PC-9 (cell line): Measurements from ENCODE around the gene SNRNP25. TPM values are rescaled to one million over a fixed set of nuclear protein-coding genes. Genes with fewer than 3 reads are reported as not detected.

Experiments
- BruUV-seq: library from RNA; stranded (reverse); fragments of 400-500 nt; replicated peaks from 2 replicates; lab custom pipeline; 2021; lab: Mats Ljungman, UMichigan
- CTCF ChIA-PET: fragments of 300-600 bp; sonication (Branson Sonifier 250); formaldehyde crosslinking; loops from one replicate; lab custom pipeline; 2022; ENCODE audit warnings: antibody characterized with exemption; lab: Charles Lee
- POLR2A ChIA-PET: fragments of 300-600 bp; sonication (Branson Sonifier 250); formaldehyde crosslinking; loops from one replicate; lab custom pipeline; 2022; ENCODE audit warnings: antibody characterized with exemption; ENCODE audit not compliant: unreplicated experiment; lab: Charles Lee
- DNase-seq, 2 experiments: peaks; one replicate each; pipeline versions ENCODE4 v3.0.0 to v3.0.0-alpha.2; 2015 to 2022; ENCODE audit warnings: mixed read lengths in 1 of 2
- H2AFZ ChIP-seq: fragments of 200-600 bp; sonication (generic); 2 replicates; pipeline ENCODE4 v1.8.1; 2017; ENCODE audit warnings: antibody characterized with exemption
- H3F3A ChIP-seq: fragments of 200-600 bp; sonication (generic); 2 replicates; pipeline ENCODE4 v1.8.1; 2017; ENCODE audit warnings: antibody characterized with exemption, mild to moderate bottlenecking, low read depth; ENCODE audit not compliant: insufficient read depth
- H3K27ac ChIP-seq: fragments of 200-600 bp; sonication (generic); 2 replicates; pipeline ENCODE4 v1.6.1; 2016; ENCODE audit warnings: mixed run types
- H3K27me3 ChIP-seq: fragments of 200-600 bp; sonication (generic); 2 replicates; pipeline ENCODE4 v1.6.1; 2016; ENCODE audit warnings: low read depth, mixed run types; ENCODE audit not compliant: insufficient read depth
- H3K36me3 ChIP-seq: fragments of 200-600 bp; sonication (generic); 2 replicates; pipeline ENCODE4 v1.6.1; 2016; ENCODE audit warnings: low read depth, mixed run types
- H3K4me1 ChIP-seq: fragments of 200-600 bp; sonication (generic); replicated peaks from 2 replicates; pipeline ENCODE4 v1.6.1; 2016; ENCODE audit warnings: mixed run types; ENCODE audit not compliant: insufficient read depth
- H3K4me2 ChIP-seq: fragments of 200-600 bp; sonication (generic); 2 replicates; pipeline ENCODE4 v1.6.1; 2017; ENCODE audit warnings: mixed run types
- H3K4me3 ChIP-seq: fragments of 200-600 bp; sonication (generic); 2 replicates; pipeline ENCODE4 v1.6.1; 2016; ENCODE audit warnings: mixed run types
- H3K79me2 ChIP-seq: fragments of 200-600 bp; sonication (generic); 2 replicates; pipeline ENCODE4 v1.6.1; 2017; ENCODE audit warnings: low read depth, mixed run types
- H3K9me2 ChIP-seq: fragments of 200-600 bp; sonication (generic); 2 replicates; pipeline ENCODE4 v1.8.1; 2017; ENCODE audit warnings: mild to moderate bottlenecking; ENCODE audit not compliant: insufficient read depth
- H3K9me3 ChIP-seq: fragments of 200-600 bp; sonication (generic); 2 replicates; pipeline ENCODE4 v1.8.1; 2016; ENCODE audit warnings: low read depth; ENCODE audit not compliant: insufficient read depth
- H4K20me1 ChIP-seq: fragments of 200-600 bp; sonication (generic); 2 replicates; pipeline ENCODE4 v1.8.1; 2017; ENCODE audit not compliant: insufficient read depth
- CTCF ChIP-seq: fragments of 200-600 bp; sonication (generic); conservative IDR thresholded peaks from 2 replicates; pipeline ENCODE4 v1.6.1; 2017; ENCODE audit warnings: mixed run types, antibody characterized with exemption, mild to moderate bottlenecking, moderate library complexity
- EZH2 ChIP-seq: fragments of 200-600 bp; sonication (generic); IDR thresholded peaks from 2 replicates; pipeline ENCODE4 v1.8.0; 2017; ENCODE audit warnings: antibody characterized with exemption, low read depth
- intact Hi-C: fragments of 100-400 bp; cut with micrococcal nuclease; formaldehyde crosslinking; loops from one replicate; pipeline ENCODE4 v1.10.0; 2022; ENCODE audit not compliant: unreplicated experiment
- total RNA-seq: library from RNA; stranded (reverse); gene quantifications from 2 replicates; pipeline ENCODE4 v1.2.3, GENCODE V29; 2021

Gene SNRNP25
- total RNA-seq, 1 experiment from 2014 or later: 61.4 TPM

- Histone ChIP-seq H2AFZ (no peak overlapping the region), H3K4me3 (no peak overlapping the region), H3K27ac (no peak overlapping the region), H3K4me1 (peaks cover 25% of the 10 kb centered on the region), H3F3A (peaks cover 19% of the 10 kb centered on the region; the same call in 1 of the 2 replicates), H3K9me3 (no peaks in the 10 kb centered on the region), H3K36me3 (peaks cover 4% of the 10 kb centered on the region), H4K20me1 (no peaks in the 10 kb centered on the region), H3K79me2 (no peaks in the 10 kb centered on the region), H3K4me2 (no peak overlapping the region), H3K9me2 (no peaks in the 10 kb centered on the region), H3K27me3 (no peaks in the 10 kb centered on the region)
- BruUV-seq: no TSS peak
- POLR2A ChIA-PET: no interaction called here
- DNase-seq: no peak
- intact Hi-C loops: no loop called here
- no peak for TF ChIP-seq CTCF
- TF ChIP-seq EZH2: no peak
- CTCF ChIA-PET: no interaction called here
Measured at GRCh38 chr16:42691-43090, 10.9 kb upstream of the SNRNP25 start.

GRCh38 chr16:43294-43693, 10.3 kb upstream of the SNRNP25 start:
- H3K4me1 ChIP-seq: peaks cover 19% of the 10 kb centered on the region
- peaks cover 19% of the 10 kb centered on the region; the same call in 1 of the 2 replicates for H3F3A ChIP-seq
- no peak overlapping the region for H3K27ac ChIP-seq

GRCh38 chr16:44655-45054, 9.0 kb upstream of the SNRNP25 start:
- H3K79me2 ChIP-seq: 0 out of 2 replicates have a peak, but pooled peaks cover 7% of the 10 kb centered on the region
- H2AFZ ChIP-seq: no peak overlapping the region
- ChIA-PET CTCF (no interaction called here), POLR2A (no interaction called here)
- H3K27ac ChIP-seq: no peak overlapping the region
- TF ChIP-seq EZH2: no peak
- no peak for TF ChIP-seq CTCF
- H4K20me1 ChIP-seq: no peaks in the 10 kb centered on the region
- no peak overlapping the region for H3K4me2 ChIP-seq
- no peaks in the 10 kb centered on the region for H3K9me2 ChIP-seq
- H3F3A ChIP-seq: peaks cover 16% of the 10 kb centered on the region; the same call in 1 of the 2 replicates
- intact Hi-C loops: no loop called here
- DNase-seq: no peak
- no TSS peak for BruUV-seq
- H3K9me3 ChIP-seq: no peaks in the 10 kb centered on the region
- H3K36me3 ChIP-seq: peaks cover 4% of the 10 kb centered on the region
- H3K27me3 ChIP-seq: no peaks in the 10 kb centered on the region
- H3K4me1 ChIP-seq: peaks cover 5% of the 10 kb centered on the region
- H3K4me3 ChIP-seq: no peak overlapping the region

More at GRCh38 chr16:43294-43693, 10.3 kb upstream of the SNRNP25 start:
- Histone ChIP-seq H3K36me3 (peaks cover 4% of the 10 kb centered on the region), H3K4me3 (no peak overlapping the region), H3K9me3 (no peaks in the 10 kb centered on the region), H3K27me3 (no peaks in the 10 kb centered on the region), H2AFZ (no peak overlapping the region), H3K4me2 (no peak overlapping the region), H3K9me2 (no peaks in the 10 kb centered on the region), H4K20me1 (no peaks in the 10 kb centered on the region), H3K79me2 (no peaks in the 10 kb centered on the region)
- BruUV-seq: no TSS peak
- CTCF ChIA-PET: no interaction called here
- intact Hi-C loops: no loop called here
- DNase-seq: no peak
- POLR2A ChIA-PET: no interaction called here
- TF ChIP-seq EZH2 (no peak), CTCF (no peak)
